GM18861 (cell line): ENCODE data around the gene GEMIN2.
"Not testable (repeated sequence)": the region's sequence is repeated elsewhere in the genome, so short reads cannot be mapped to it uniquely, and the experiment has no call there.

Source experiments
- ATAC-seq: cut with Tn5 transposase; IDR thresholded peaks from one replicate; pipeline ENCODE4 v1.9.1; 2021; ENCODE audit not compliant: unreplicated experiment

GEMIN2 gene

GRCh38 chr14:39176263-39177167 lies 62.4 kb downstream of the GEMIN2 start:
- no peak for ATAC-seq

- no peak for ATAC-seq
These were observed 63.0 kb downstream of the GEMIN2 start for GRCh38 chr14:39177168-39177545.

GRCh38 chr14:39179042-39179441 lies 64.9 kb downstream of the GEMIN2 start:
- ATAC-seq: no peak

- no peak for ATAC-seq
These were observed 66.4 kb downstream of the GEMIN2 start for GRCh38 chr14:39180553-39180952.

- no peak for ATAC-seq
These were observed 67.0 kb downstream of the GEMIN2 start for GRCh38 chr14:39181026-39181692.

GRCh38 chr14:39181693-39182047 lies 67.5 kb downstream of the GEMIN2 start:
- no peak for ATAC-seq

- ATAC-seq: no peak
These were observed 68.9 kb downstream of the GEMIN2 start for GRCh38 chr14:39182770-39183684.

- ATAC-seq: not testable (repeated sequence)
These were observed 69.5 kb downstream of the GEMIN2 start for GRCh38 chr14:39183685-39184003.

- no peak for ATAC-seq
These were observed 70.6 kb downstream of the GEMIN2 start for GRCh38 chr14:39184628-39185255.

GRCh38 chr14:39185256-39186049 lies 71.3 kb downstream of the GEMIN2 start:
- no peak for ATAC-seq
